Ishikawa (cell line): Measurements from ENCODE around the gene CERT1.

ENCODE experiments used
- CREB1 ChIP-seq: IDR thresholded peaks from 2 replicates; pipeline ENCODE4 v1.6.1; 2012; ENCODE audit warnings: low read depth
- EGR1 ChIP-seq: IDR thresholded peaks from 2 replicates; pipeline ENCODE4 v1.6.1; 2012
- EP300 ChIP-seq: IDR thresholded peaks from 2 replicates; pipeline ENCODE4 v1.6.1; 2012; ENCODE audit warnings: borderline replicate concordance
- FOXM1 ChIP-seq: IDR thresholded peaks from 2 replicates; pipeline ENCODE4 v1.6.1; 2012; ENCODE audit warnings: low read depth, borderline replicate concordance
- NFIC ChIP-seq: IDR thresholded peaks from 2 replicates; pipeline ENCODE4 v1.6.1; 2012
- RAD21 ChIP-seq: IDR thresholded peaks from 2 replicates; pipeline ENCODE4 v1.6.1; 2012; ENCODE audit warnings: low read depth
- TAF1 ChIP-seq: IDR thresholded peaks from 2 replicates; pipeline ENCODE4 v1.6.1; 2012; ENCODE audit warnings: low read depth, mild to moderate bottlenecking
- TEAD4 ChIP-seq: IDR thresholded peaks from 2 replicates; pipeline ENCODE4 v1.6.1; 2012
- USF1 ChIP-seq: IDR thresholded peaks from 2 replicates; pipeline ENCODE4 v1.6.1; 2012
- TF ChIP-seq, protein P1 (sequence below): IDR thresholded peaks from 2 replicates; pipeline ENCODE4 v1.6.1; 2012

- TF ChIP-seq CREB1 (no peak), NFIC (no peak), EP300 (no peak), RAD21 (no peak), FOXM1 (no peak), EGR1 (no peak), USF1 (no peak), TAF1 (no peak), TEAD4 (no peak)
- TF ChIP-seq, protein P1, sequence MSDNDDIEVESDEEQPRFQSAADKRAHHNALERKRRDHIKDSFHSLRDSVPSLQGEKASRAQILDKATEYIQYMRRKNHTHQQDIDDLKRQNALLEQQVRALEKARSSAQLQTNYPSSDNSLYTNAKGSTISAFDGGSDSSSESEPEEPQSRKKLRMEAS, result no peak
Measured at GRCh38 chr5:75395277-75395676, 116.2 kb downstream of the CERT1 start.
